Activated CD4-positive, alpha-beta T cell treated with anti-CD3 and anti-CD28 coated beads, Interleukin-2, amount 50 U/mL, for 48 hours (primary cell): ENCODE results near the gene SPPL3.
A peak's percentile ranks its signal among the peaks of the same experiment; 100 is the strongest.

Experiments
- DNase-seq, 2 experiments: peaks; one replicate each; pipeline ENCODE4 v3.0.0-alpha.2; 2020

SPPL3 gene

GRCh38 chr12:120719496-120720233 lies 184.5 kb downstream of the SPPL3 start:
- DNase-seq = no peak

- no peak for DNase-seq
These were observed 185.1 kb downstream of the SPPL3 start for GRCh38 chr12:120719072-120719471.

GRCh38 chr12:120718055-120718454 lies 186.1 kb downstream of the SPPL3 start:
- DNase-seq = no peak

GRCh38 chr12:120713861-120714482 lies 190.2 kb downstream of the SPPL3 start:
- DNase-seq = peak; percentile 57 to 75

GRCh38 chr12:120712610-120713009 lies 191.5 kb downstream of the SPPL3 start:
- no peak for DNase-seq
